Adipocyte (in vitro differentiated cells): ENCODE measurements around the gene CPA1.
A peak's percentile ranks its signal among the peaks of the same experiment; 100 is the strongest.

ENCODE experiments used
- DNase-seq: peaks from one replicate; pipeline ENCODE4 v3.0.0-alpha.2; 2015; ENCODE audit warnings: low read depth
- H3K27me3 ChIP-seq: replicated peaks from 2 replicates; pipeline ENCODE4 v1.7.0; 2013; ENCODE audit warnings: mild to moderate bottlenecking, low read length, moderate library complexity; ENCODE audit not compliant: control insufficient read depth, insufficient read depth
- H3K36me3 ChIP-seq: 2 replicates; pipeline ENCODE4 v1.7.0; 2013; ENCODE audit warnings: low read length, mild to moderate bottlenecking, moderate library complexity; ENCODE audit not compliant: control insufficient read depth, insufficient read depth, severe bottlenecking
- H3K4me1 ChIP-seq: 2 replicates; pipeline ENCODE4 v1.7.0; 2013; ENCODE audit warnings: mild to moderate bottlenecking, low read length, moderate library complexity; ENCODE audit not compliant: control insufficient read depth, insufficient read depth
- H3K4me3 ChIP-seq: 2 replicates; pipeline ENCODE4 v1.7.0; 2013; ENCODE audit warnings: mild to moderate bottlenecking, low read length, moderate library complexity
- H3K9ac ChIP-seq: 2 replicates; pipeline ENCODE4 v1.7.0; 2013; ENCODE audit warnings: mild to moderate bottlenecking, low read length, moderate library complexity
- H3K9me3 ChIP-seq: 2 replicates; pipeline ENCODE4 v1.7.0; 2013; ENCODE audit warnings: mild to moderate bottlenecking, low read length, moderate library complexity; ENCODE audit not compliant: control insufficient read depth

CPA1 gene

DNA sequence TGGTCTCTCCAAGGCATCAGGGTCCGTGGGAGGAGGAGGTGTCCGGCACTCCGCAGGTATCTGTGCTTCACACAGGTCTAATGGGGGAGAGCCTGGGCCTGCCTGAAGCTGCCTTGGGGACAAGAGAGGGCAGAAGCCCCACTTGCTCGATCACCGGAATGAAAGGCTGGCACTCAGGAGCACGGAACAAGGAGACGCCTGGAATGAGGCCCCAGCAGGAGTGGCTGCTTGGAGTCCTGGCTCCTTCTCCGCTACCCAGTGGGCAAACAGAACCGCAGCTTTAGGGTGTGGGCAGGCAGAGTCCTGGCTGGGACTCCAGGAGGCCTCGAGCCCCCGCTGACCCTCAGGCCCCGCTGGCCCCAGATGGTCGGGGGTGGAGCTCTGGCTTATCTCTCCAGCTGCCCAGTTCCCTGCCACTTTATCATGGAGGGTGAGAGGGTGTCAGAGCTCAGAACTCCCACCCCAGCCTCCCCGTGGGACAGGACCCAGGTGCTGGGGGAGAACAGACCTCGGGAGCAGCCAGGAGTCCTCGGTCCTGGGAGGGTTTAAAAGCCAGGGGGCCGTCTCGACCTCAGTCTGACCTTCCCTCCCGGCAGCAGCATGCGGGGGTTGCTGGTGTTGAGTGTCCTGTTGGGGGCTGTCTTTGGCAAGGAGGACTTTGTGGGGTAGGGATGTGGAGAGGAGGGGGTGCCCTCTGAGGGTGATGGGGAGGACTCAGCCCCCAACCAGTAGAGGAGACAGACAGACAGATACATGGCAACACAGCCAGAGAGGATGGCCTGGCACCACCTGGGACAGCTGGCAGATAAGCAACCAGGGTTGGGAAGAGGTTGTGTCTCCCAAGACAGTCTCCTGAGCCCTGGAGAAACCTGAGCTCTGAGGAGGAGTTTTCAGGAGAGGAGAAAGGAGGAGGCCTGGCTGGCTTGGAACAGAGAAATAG is at the start of gene CPA1:
TSS of gene CPA1 (plus strand) at position 574 of the 940 bp plus-strand sequence. CDS start at position 601, 27 bp downstream.
- no peaks in the 10 kb centered on the region for H3K27me3 ChIP-seq
- DNase-seq, result no peak

DNA sequence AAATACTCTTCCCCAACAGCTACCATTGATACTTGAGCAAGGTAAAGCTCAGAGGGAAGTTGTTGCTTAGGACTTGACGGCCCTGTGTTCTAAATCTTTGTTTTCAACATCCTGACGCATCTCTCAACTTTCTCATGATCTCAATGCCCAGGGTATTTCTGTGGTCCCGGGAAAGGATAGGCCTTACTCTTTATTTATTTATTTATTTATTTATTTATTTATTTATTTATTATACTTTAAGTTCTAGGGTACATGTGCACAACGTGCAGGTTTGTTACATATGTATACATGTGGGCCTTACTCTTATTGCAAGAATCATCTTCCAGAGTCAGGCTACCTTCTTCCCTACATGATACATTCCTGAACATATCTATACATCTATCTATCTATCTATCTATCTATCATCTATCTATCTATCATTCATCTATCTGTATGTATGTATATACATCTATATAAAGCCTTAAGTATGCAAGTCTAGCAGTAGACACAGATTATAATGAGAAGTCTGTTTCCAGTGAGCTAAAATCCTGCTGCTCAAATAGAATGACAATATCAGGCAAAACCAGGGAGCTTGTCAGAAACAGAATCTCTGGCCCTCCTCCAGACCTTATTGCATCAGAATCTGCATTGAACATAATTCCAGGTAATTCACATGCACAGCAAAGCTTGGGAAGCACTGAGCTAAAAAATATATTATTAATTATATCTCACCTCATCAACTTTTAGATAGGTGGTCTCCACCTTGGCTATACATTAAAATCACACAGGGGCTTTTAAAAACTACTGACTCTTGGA is 47.8 kb upstream of the CPA1 start:
- Histone ChIP-seq H3K36me3 (no peaks in the 10 kb centered on the region), H3K4me1 (peaks cover 25% of the 10 kb centered on the region), H3K9ac (no peak overlapping the region), H3K4me3 (no peak overlapping the region), H3K27me3 (no peaks in the 10 kb centered on the region), H3K9me3 (no peaks in the 10 kb centered on the region)
- peak; percentile 29 for DNase-seq

More for the DNA sequence above, at the start of gene CPA1:
- Histone ChIP-seq H3K9ac (peak within 1 kb of the TSS; percentile 29), H3K9me3 (peaks cover 10% of the 10 kb centered on the region), H3K36me3 (no peaks in the 10 kb centered on the region), H3K4me1 (peaks cover 10% of the 10 kb centered on the region), H3K4me3 (no peak within 1 kb of the TSS)

DNA sequence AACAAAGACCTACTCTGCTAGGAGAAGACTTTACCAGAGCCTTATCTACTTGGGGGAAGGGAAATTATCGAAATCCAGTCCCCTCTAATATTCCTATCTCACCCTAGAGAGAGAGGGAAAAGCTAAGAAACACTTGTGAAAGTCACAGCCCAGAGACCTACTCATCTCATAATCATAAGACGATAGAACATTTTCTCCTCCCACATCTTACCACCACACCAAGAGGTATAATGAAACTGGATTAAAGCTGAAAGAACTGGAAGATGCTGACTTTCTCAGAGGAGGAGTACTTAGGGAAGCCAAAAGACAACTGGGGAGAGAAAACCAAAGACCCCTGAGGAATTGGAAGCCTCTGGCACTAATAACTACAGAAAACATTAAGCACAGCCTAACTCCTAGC is 46.5 kb upstream of the CPA1 start:
- DNase-seq, result no peak
- no peaks in the 10 kb centered on the region for H3K9me3 ChIP-seq

DNA sequence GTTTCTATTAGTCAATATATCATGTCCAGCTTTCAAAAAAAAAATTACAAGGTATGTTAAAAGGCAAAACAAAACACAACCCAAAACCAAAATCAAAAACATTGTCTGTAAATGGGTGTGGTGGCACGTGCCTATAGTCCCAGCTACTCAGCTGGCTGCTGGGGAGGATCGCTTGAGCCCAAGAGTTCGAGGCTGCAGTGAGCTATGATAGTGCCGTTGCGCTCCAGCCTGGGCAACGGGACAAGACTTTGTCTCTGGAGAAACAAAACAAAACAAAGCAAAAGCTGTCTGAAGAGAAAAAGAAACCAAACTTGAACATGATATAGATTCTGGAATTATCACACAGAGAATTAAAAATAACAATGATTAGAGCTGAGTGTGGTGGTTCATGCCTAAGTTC is 46.0 kb upstream of the CPA1 start:
- no peaks in the 10 kb centered on the region for H3K9me3 ChIP-seq
- no peaks in the 10 kb centered on the region for H3K36me3 ChIP-seq
- peaks cover 25% of the 10 kb centered on the region for H3K4me1 ChIP-seq
- H3K9ac ChIP-seq, result no peak overlapping the region
- no peak for DNase-seq
- H3K4me3 ChIP-seq, result peak overlapping the region; percentile 11
- no peaks in the 10 kb centered on the region for H3K27me3 ChIP-seq

More for the DNA sequence above, 46.5 kb upstream of the CPA1 start:
- H3K4me1 ChIP-seq, result peaks cover 25% of the 10 kb centered on the region
- no peak overlapping the region for H3K9ac ChIP-seq
- H3K4me3 ChIP-seq, result no peak overlapping the region
- no peaks in the 10 kb centered on the region for H3K27me3 ChIP-seq
- no peaks in the 10 kb centered on the region for H3K36me3 ChIP-seq

DNA sequence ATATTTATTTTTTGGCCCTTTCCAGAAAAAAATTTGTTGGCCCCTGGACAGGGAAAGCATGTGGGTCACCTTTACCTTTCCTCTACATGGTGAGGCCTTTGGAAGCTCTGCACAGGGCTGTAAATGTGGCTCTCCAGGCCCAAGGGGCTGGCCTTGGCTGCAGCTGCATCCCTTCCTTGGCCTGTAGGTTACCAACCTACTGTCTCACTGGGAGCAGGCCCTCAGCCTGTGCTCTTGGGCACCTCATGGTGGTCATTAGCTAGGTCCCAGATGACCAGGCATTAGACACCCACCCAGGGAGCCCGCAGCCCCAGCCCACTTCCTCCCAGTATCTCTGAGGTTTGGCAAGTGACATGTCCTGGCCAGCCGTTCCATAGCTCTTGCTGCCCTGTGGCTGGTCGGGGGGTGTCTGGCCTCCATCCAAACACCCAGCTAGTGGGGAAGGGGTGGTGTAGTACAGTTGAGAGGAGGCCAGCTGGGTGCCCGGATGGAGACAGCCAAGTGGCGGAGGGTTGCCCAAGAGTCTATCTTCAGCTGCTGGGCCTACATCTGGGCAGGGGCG is 42.8 kb upstream of the CPA1 start:
- Histone ChIP-seq H3K4me3 (no peak overlapping the region), H3K36me3 (no peaks in the 10 kb centered on the region), H3K4me1 (peaks cover 25% of the 10 kb centered on the region), H3K27me3 (no peaks in the 10 kb centered on the region), H3K9ac (no peak overlapping the region), H3K9me3 (no peaks in the 10 kb centered on the region)
- DNase-seq, result no peak

DNA sequence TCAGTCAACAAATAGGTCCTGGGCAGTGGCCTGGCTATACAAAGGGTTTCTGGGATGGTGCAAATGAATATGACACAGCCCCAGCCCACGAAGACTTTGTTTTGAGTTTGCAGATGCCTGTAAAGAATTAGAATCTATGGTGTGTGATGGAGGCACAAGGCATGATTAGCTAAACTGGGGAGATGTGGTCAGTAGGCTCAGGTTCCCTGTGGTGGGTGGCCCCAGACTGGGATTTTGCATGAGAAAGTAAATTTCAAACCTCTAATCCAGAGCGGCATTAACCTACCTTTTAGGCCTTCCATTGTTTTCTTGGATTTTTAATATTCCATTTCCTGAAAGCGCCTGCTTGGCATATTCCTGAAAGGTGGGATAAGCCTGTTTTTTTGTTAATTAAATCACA is 42.1 kb upstream of the CPA1 start:
- no peaks in the 10 kb centered on the region for H3K36me3 ChIP-seq
- no peak for DNase-seq
- H3K27me3 ChIP-seq, result no peaks in the 10 kb centered on the region

DNA sequence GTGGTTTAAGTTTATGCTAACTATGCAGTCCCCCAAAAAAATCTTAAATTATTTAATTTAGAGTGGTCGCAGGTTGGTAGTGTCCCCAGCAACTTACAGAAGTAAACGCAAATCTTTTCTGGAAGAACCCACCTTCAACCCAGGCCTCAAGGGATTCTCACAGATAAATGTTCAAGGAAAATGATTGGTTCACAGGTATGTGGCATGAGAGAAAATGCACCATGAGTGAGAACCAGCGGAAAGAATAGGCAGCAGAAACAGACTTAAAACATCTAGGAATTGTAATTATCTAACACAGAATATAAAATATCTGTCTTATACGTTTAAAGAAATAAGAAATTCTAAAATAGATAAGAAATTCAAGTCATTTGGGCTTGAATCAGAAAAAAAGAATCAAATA is 38.4 kb upstream of the CPA1 start:
- Histone ChIP-seq H3K27me3 (no peaks in the 10 kb centered on the region), H3K9me3 (no peaks in the 10 kb centered on the region), H3K9ac (no peak overlapping the region), H3K4me3 (no peak overlapping the region), H3K4me1 (peaks cover 6% of the 10 kb centered on the region), H3K36me3 (no peaks in the 10 kb centered on the region)
- DNase-seq, result no peak

More for the DNA sequence above, 42.1 kb upstream of the CPA1 start:
- Histone ChIP-seq H3K9ac (no peak overlapping the region), H3K4me3 (no peak overlapping the region), H3K4me1 (peaks cover 18% of the 10 kb centered on the region), H3K9me3 (no peaks in the 10 kb centered on the region)

DNA sequence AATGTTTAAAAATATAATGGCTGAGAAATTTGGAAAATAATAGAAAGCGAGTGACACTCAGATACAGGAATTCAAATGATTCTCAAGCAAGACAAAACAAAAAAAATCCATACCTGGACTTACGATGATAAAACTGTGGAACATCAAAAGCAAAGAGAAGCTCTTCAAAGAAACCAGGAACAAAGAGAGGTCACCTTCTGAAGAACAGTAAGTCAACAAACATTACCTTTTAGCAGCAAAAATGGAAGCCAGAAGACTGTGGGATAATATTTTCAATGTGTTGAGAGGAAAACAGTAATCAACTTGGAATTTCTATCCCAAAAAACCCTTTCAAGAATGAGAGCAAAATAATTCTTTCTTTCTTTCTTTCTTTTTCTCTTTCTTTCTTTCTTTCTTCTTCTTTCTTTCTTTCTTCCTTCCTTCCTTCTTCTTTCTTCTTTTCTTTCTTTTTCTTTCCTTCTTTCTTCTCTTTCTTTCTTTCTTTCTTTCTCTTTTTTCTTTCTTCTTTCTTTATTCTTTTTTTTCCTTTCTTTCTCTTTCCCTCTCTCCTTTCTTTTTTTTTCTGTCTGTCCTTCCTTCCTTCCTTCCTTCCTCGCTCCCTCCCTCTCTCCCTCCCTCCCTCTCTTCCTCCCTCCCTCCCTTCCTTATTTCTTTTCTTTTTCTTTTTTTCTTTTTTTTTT is 37.5 kb upstream of the CPA1 start:
- Histone ChIP-seq H3K4me3 (no peak overlapping the region), H3K36me3 (no peaks in the 10 kb centered on the region), H3K9me3 (no peaks in the 10 kb centered on the region), H3K9ac (no peak overlapping the region), H3K27me3 (no peaks in the 10 kb centered on the region), H3K4me1 (peaks cover 6% of the 10 kb centered on the region)
- no peak for DNase-seq

DNA sequence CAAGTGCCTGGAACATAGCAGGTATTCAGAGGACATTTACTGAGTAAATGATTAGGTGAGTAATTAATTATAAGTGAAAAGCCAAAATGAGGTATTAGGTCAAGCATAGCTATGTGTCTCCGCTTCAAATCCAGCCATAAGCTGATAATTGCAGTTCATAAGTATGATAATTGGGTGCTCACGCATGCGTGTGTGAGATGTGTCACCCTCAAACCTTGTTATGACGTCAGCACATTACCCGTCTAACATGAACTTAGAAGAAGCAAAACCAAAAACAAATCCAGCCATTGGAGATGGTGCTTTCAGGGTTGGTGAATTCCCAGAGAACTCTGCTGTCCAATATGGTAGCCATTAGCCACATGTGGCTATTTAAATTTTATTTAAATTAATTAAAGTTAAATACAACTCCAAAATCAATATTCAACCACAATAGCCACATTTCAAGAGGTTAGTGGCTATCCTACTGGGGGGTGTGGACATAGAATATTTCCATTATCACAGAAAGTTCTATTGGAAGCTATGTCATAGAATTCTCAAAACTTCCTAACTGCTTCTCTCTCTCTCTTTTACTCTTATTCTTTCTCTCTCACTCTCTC is 35.9 kb upstream of the CPA1 start, which contains the start of gene CPA5:
TSS of gene CPA5 (plus strand) at position 546 of the 596 bp plus-strand sequence. CDS start 1,670 bp downstream, outside the sequence.
- no peak within 1 kb of the TSS for H3K9ac ChIP-seq
- no peak for DNase-seq
- H3K4me3 ChIP-seq, result peak within 1 kb of the TSS; percentile 26
- H3K4me1 ChIP-seq, result peaks cover 6% of the 10 kb centered on the region
- no peaks in the 10 kb centered on the region for H3K27me3 ChIP-seq
- H3K9me3 ChIP-seq, result no peaks in the 10 kb centered on the region
- no peaks in the 10 kb centered on the region for H3K36me3 ChIP-seq

DNA sequence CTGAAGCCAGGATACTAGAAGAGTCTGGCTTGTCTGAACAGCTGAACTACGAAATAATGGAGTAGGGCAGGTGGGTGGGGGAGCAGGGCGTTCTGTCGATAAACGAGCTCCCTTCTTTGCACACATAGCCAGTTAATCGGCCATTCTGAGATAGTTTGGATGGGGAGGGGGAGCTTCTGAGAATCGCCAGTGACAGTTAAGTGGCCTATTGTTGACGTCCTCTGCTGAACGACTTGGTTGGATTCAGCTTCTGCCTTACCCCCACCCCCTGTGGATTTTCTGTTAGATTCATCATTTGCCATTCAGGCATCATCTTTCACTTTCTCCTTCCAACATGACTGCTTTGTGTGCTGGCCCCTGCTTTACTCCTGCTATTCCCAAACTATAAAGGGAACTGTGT is 35.2 kb upstream of the CPA1 start:
- H3K36me3 ChIP-seq, result no peaks in the 10 kb centered on the region
- peaks cover 9% of the 10 kb centered on the region for H3K4me1 ChIP-seq
- no peak overlapping the region for H3K9ac ChIP-seq
- H3K27me3 ChIP-seq, result no peaks in the 10 kb centered on the region
- H3K4me3 ChIP-seq, result peak overlapping the region; percentile 26
- no peaks in the 10 kb centered on the region for H3K9me3 ChIP-seq
- DNase-seq, result no peak
